HCT116 (cell line): ENCODE data around the gene FGF1. TPM values are rescaled to one million over a fixed set of nuclear protein-coding genes. Genes with fewer than 3 reads are reported as not detected.

ENCODE experiments used
- ATAC-seq: fragments of 200-7000 bp; cut with Tn5 transposase; 2 replicates; pipeline ENCODE4 v1.9.1; 2020; ENCODE audit warnings: mild to moderate bottlenecking, moderate library complexity
- BruUV-seq: library from RNA; stranded (reverse); fragments of 400-500 nt; replicated peaks from 2 replicates; lab custom pipeline; 2021; lab: Mats Ljungman, UMichigan
- CTCF ChIA-PET: fragments of 300-600 bp; sonication (Branson Sonifier 250); formaldehyde crosslinking; loops from one replicate; lab custom pipeline; 2021; ENCODE audit warnings: antibody characterized with exemption; lab: Charles Lee
- POLR2A ChIA-PET: fragments of 300-600, 350-600 bp; sonication (Branson Sonifier 250); formaldehyde crosslinking; loops from one replicate; lab custom pipeline; 2021; ENCODE audit warnings: antibody characterized with exemption; lab: Charles Lee
- RAD21 ChIA-PET, 2 experiments: fragments of 300-600 bp; sonication (Branson Sonifier 250); formaldehyde crosslinking; loops; one replicate each; lab custom pipeline; 2023; ENCODE audit warnings: low total read pairs in 2 of 2; ENCODE audit not compliant: uncharacterized antibody in 2 of 2, unreplicated experiment in 2 of 2, low non-redundant PET in 1 of 2; lab: Charles Lee
- DNase-seq: peaks from one replicate; pipeline ENCODE4 v3.0.0-alpha.2; 2010; ENCODE audit warnings: low read depth, low spot score
- H2AFZ ChIP-seq: fragments of 200-600 bp; shearing (Covaris generic), sonication (generic); 2 replicates; pipeline ENCODE4 v1.6.1; 2017; ENCODE audit warnings: low read depth, mixed run types, mixed read lengths, antibody characterized with exemption, low read length; ENCODE audit not compliant: poor library complexity, severe bottlenecking
- H3K27ac ChIP-seq: 2 replicates; pipeline ENCODE4 v1.5.1; 2012; ENCODE audit warnings: low read depth, low read length
- H3K27me3 ChIP-seq: fragments of 200-600 bp; sonication (generic); 2 replicates; pipeline ENCODE4 v1.6.1; 2016; ENCODE audit warnings: mixed run types, low read length, mixed read lengths; ENCODE audit not compliant: insufficient read depth
- H3K36me3 ChIP-seq, 2 experiments: fragments of 200-500 bp in 1 of 2; fragments of 200-600 bp in 1 of 2; sonication (Bioruptor generic) in 1 of 2; sonication (generic) in 1 of 2; 2 replicates each; pipeline versions ENCODE4 v1.5.1 to v1.6.1; 2014 to 2016; ENCODE audit warnings: low read length in 2 of 2, inconsistent platforms in 1 of 2, mixed read lengths in 1 of 2, mixed run types in 1 of 2; ENCODE audit not compliant: insufficient read depth in 2 of 2, control insufficient read depth in 1 of 2
- H3K4me1 ChIP-seq, 2 experiments: fragments of 200-600 bp in 1 of 2; sonication (generic) in 1 of 2; 2 replicates each; pipeline versions ENCODE4 v1.5.1 to v1.6.1; 2012 to 2017; ENCODE audit warnings: low read length in 2 of 2, inconsistent platforms in 1 of 2, mild to moderate bottlenecking in 1 of 2, mixed read lengths in 1 of 2, mixed run types in 1 of 2, moderate library complexity in 1 of 2; ENCODE audit not compliant: insufficient read depth in 2 of 2, control insufficient read depth in 1 of 2
- H3K4me2 ChIP-seq: fragments of 200-600 bp; sonication (generic); 2 replicates; pipeline ENCODE4 v1.6.1; 2017; ENCODE audit warnings: mixed run types, low read length, mixed read lengths
- H3K4me3 ChIP-seq, 2 experiments: fragments of 200-600 bp in 1 of 2; sonication (generic) in 1 of 2; replicated peaks in 1 of 2; 2 replicates each; pipeline ENCODE4 v1.5.1; 2011 to 2016; ENCODE audit warnings: low read length in 2 of 2, control low read depth in 1 of 2, low read depth in 1 of 2, mild to moderate bottlenecking in 1 of 2, mixed read lengths in 1 of 2, mixed run types in 1 of 2
- H3K79me2 ChIP-seq: fragments of 200-600 bp; sonication (generic); 2 replicates; pipeline ENCODE4 v1.6.1; 2017; ENCODE audit warnings: mild to moderate bottlenecking, mixed run types, low read length, moderate library complexity, mixed read lengths; ENCODE audit not compliant: insufficient read depth
- H3K9ac ChIP-seq: fragments of 200-600 bp; sonication (generic); 2 replicates; pipeline ENCODE4 v1.6.1; 2016; ENCODE audit warnings: low read length, mixed read lengths
- H3K9me2 ChIP-seq: fragments of 200-600 bp; sonication (generic), shearing (Covaris generic); 2 replicates; pipeline ENCODE4 v1.6.1; 2017; ENCODE audit warnings: mixed run types, mild to moderate bottlenecking, moderate library complexity; ENCODE audit not compliant: insufficient read depth
- H3K9me3 ChIP-seq, 2 experiments: fragments of 200-500 bp in 1 of 2; fragments of 200-600 bp in 1 of 2; sonication (Bioruptor generic) in 1 of 2; sonication (generic) in 1 of 2; 2 replicates each; pipeline ENCODE4 v1.6.1; 2014 to 2017; ENCODE audit warnings: low read length in 2 of 2, mixed read lengths in 2 of 2, inconsistent platforms in 1 of 2, low read depth in 1 of 2, mild to moderate bottlenecking in 1 of 2, mixed run types in 1 of 2, moderate library complexity in 1 of 2; ENCODE audit not compliant: control insufficient read depth in 1 of 2, insufficient read depth in 1 of 2
- H4K20me1 ChIP-seq: fragments of 200-600 bp; sonication (generic), shearing (Covaris generic); 2 replicates; pipeline ENCODE4 v1.6.1; 2017; ENCODE audit warnings: mixed run types, mild to moderate bottlenecking, moderate library complexity; ENCODE audit not compliant: insufficient read depth
- ATF3 ChIP-seq: IDR thresholded peaks from 2 replicates; pipeline ENCODE4 v1.6.1; 2012
- CBX3 ChIP-seq: IDR thresholded peaks from 2 replicates; pipeline ENCODE4 v1.6.1; 2012; ENCODE audit warnings: low read depth
- EGR1 ChIP-seq: IDR thresholded peaks from 2 replicates; pipeline ENCODE4 v1.6.1; 2012; ENCODE audit warnings: low read depth
- ELF1 ChIP-seq: IDR thresholded peaks from 2 replicates; pipeline ENCODE4 v1.6.1; 2012; ENCODE audit warnings: low read depth, borderline replicate concordance
- EZH2 ChIP-seq: fragments of 200-600 bp; sonication (generic); IDR thresholded peaks from 2 replicates; pipeline ENCODE4 v1.6.1; 2017; ENCODE audit warnings: antibody characterized with exemption, mixed run types
- EZH2phosphoT487 ChIP-seq: fragments of 200-600 bp; IDR thresholded peaks from 2 replicates; pipeline ENCODE4 v1.6.1; 2018; ENCODE audit warnings: antibody characterized with exemption, borderline replicate concordance
- JUND ChIP-seq: IDR thresholded peaks from 2 replicates; pipeline ENCODE4 v1.6.1; 2012
- POLR2AphosphoS5 ChIP-seq: IDR thresholded peaks from 2 replicates; pipeline ENCODE4 v1.6.1; 2011; ENCODE audit warnings: mild to moderate bottlenecking, low read depth, low read length, moderate library complexity
- RAD21 ChIP-seq: IDR thresholded peaks from 2 replicates; pipeline ENCODE4 v1.6.1; 2012; ENCODE audit warnings: low read depth, mild to moderate bottlenecking
- REST ChIP-seq: IDR thresholded peaks from 2 replicates; pipeline ENCODE4 v1.6.1; 2012; ENCODE audit warnings: low read depth
- SIN3A ChIP-seq: IDR thresholded peaks from 2 replicates; pipeline ENCODE4 v1.6.1; 2012; ENCODE audit warnings: low read depth
- SP1 ChIP-seq: IDR thresholded peaks from 2 replicates; pipeline ENCODE4 v1.6.1; 2012; ENCODE audit warnings: low read depth
- SRF ChIP-seq: IDR thresholded peaks from 2 replicates; pipeline ENCODE4 v1.6.1; 2012; ENCODE audit warnings: low read depth
- YY1 ChIP-seq: IDR thresholded peaks from 2 replicates; pipeline ENCODE4 v1.6.1; 2011; ENCODE audit warnings: low read length, low read depth, moderate library complexity, mild to moderate bottlenecking; ENCODE audit not compliant: insufficient replicate concordance; ENCODE audit errors: extremely low read depth
- ZNF274 ChIP-seq: fragments of 200-500 bp; sonication (Bioruptor generic); IDR thresholded peaks from 2 replicates; pipeline ENCODE4 v1.6.1; 2014; ENCODE audit warnings: mild to moderate bottlenecking, low read depth, low read length, inconsistent platforms
- intact Hi-C: fragments of 100-400 bp; cut with micrococcal nuclease; formaldehyde crosslinking; loops from 2 replicates; pipeline ENCODE4 v1.10.0; 2022
- total RNA-seq: library from RNA; stranded (reverse); gene quantifications from one replicate; pipeline ENCODE4 v1.2.1, GENCODE V29; 2021; ENCODE audit not compliant: unreplicated experiment

FGF1 gene
- total RNA-seq, 1 experiment from 2014 or later: not detected

GRCh38 chr5:142724821-142725220, 38.9 kb upstream of the FGF1 start:
- POLR2A ChIA-PET: no interaction called here
- TF ChIP-seq JUND (no peak), EZH2phosphoT487 (no peak), CBX3 (no peak), ELF1 (no peak), EZH2 (no peak)
- no peak overlapping the region for H3K4me2 ChIP-seq
- DNase-seq (no peak), ATAC-seq (no peak)
- no peaks in the 10 kb centered on the region for H3K36me3 ChIP-seq
- H3K9ac ChIP-seq: no peak overlapping the region
- H3K4me3 ChIP-seq: no peak overlapping the region
- H3K27ac ChIP-seq: no peak overlapping the region
- no peaks in the 10 kb centered on the region for H3K79me2 ChIP-seq
- no peaks in the 10 kb centered on the region for H3K9me3 ChIP-seq
- CTCF ChIA-PET: interaction anchor here (4.6 kb wide), 1 partner anchor 12 kb away, joined by 42 read pairs; no protein-coding TSS in a partner anchor
- no peaks in the 10 kb centered on the region for H4K20me1 ChIP-seq
- peaks cover 0 to 10% of the 10 kb centered on the region in 2 experiments; a peak in 2 of 4 replicates for H3K4me1 ChIP-seq
- no peaks in the 10 kb centered on the region for H3K27me3 ChIP-seq
- no TSS peak for BruUV-seq
- intact Hi-C loops: no loop called here
- H3K9me2 ChIP-seq: no peaks in the 10 kb centered on the region
- RAD21 ChIA-PET: interaction anchor here in 1 of 2 experiments (0.7 kb wide), 1 partner anchor 188 kb away, joined by 3 read pairs; no protein-coding TSS in a partner anchor
- no peak overlapping the region for H2AFZ ChIP-seq

GRCh38 chr5:142722896-142723295, 37.0 kb upstream of the FGF1 start:
- POLR2A ChIA-PET: no interaction called here
- no peak for TF ChIP-seq EZH2phosphoT487
- no peak for TF ChIP-seq POLR2AphosphoS5
- TF ChIP-seq JUND: no peak
- no peak for TF ChIP-seq EGR1
- no peak for TF ChIP-seq ZNF274
- TF ChIP-seq ELF1: no peak
- no peak for TF ChIP-seq ATF3
- no peak for TF ChIP-seq RAD21
- TF ChIP-seq SRF: no peak
- TF ChIP-seq SP1: no peak
- no peak for TF ChIP-seq YY1
- TF ChIP-seq SIN3A: no peak
- TF ChIP-seq EZH2: no peak
- TF ChIP-seq REST: no peak
- no peak for TF ChIP-seq CBX3

More at GRCh38 chr5:142722896-142723295, 37.0 kb upstream of the FGF1 start:
- Histone ChIP-seq H3K4me3 (no peak overlapping the region), H3K79me2 (no peaks in the 10 kb centered on the region), H3K4me1 (peaks cover 0 to 10% of the 10 kb centered on the region in 2 experiments; a peak in 2 of 4 replicates), H3K27ac (no peak overlapping the region), H2AFZ (no peak overlapping the region), H3K9me3 (no peaks in the 10 kb centered on the region), H3K9me2 (no peaks in the 10 kb centered on the region), H3K4me2 (no peak overlapping the region), H3K9ac (no peak overlapping the region), H3K36me3 (no peaks in the 10 kb centered on the region), H4K20me1 (no peaks in the 10 kb centered on the region), H3K27me3 (no peaks in the 10 kb centered on the region)
- CTCF ChIA-PET: interaction anchor here (2.0 to 4.6 kb wide), 2 partner anchors 10 to 165 kb away, joined by 8 to 42 read pairs; no protein-coding TSS in a partner anchor
- no peak for ATAC-seq
- DNase-seq: no peak
- no TSS peak for BruUV-seq
- RAD21 ChIA-PET: no interaction called here
- intact Hi-C loops: no loop called here
